Mesenchymal stem cell (in vitro differentiated cells and primary cell): ENCODE results near the gene LRP1B.

Experiments used
- DNase-seq: peaks from one replicate; pipeline ENCODE4 v3.0.0-alpha.2; 2013
- H2AFZ ChIP-seq: one replicate; pipeline ENCODE4 v1.6.1; 2013; ENCODE audit warnings: low read depth, mild to moderate bottlenecking, control low read depth, inconsistent platforms, low read length, moderate library complexity
- H2AK5ac ChIP-seq: 2 replicates; pipeline ENCODE4 v1.6.1; 2013; ENCODE audit warnings: low read length, moderate library complexity, mild to moderate bottlenecking, inconsistent platforms; ENCODE audit not compliant: severe bottlenecking
- H2BK120ac ChIP-seq: one replicate; pipeline ENCODE4 v1.6.1; 2013; ENCODE audit warnings: low read depth, mild to moderate bottlenecking, inconsistent platforms, low read length, moderate library complexity
- H2BK12ac ChIP-seq, 2 experiments: one replicate each; pipeline ENCODE4 v1.6.1; 2013; ENCODE audit warnings: inconsistent platforms in 2 of 2, low read length in 2 of 2, mild to moderate bottlenecking in 2 of 2, moderate library complexity in 2 of 2, control low read depth in 1 of 2
- H2BK15ac ChIP-seq: one replicate; pipeline ENCODE4 v1.6.1; 2013; ENCODE audit warnings: mild to moderate bottlenecking, low read depth, inconsistent platforms; ENCODE audit not compliant: poor library complexity, severe bottlenecking
- H2BK5ac ChIP-seq: 2 replicates; pipeline ENCODE4 v1.6.1; 2013; ENCODE audit warnings: low read depth, mild to moderate bottlenecking, low read length, control low read depth, inconsistent platforms; ENCODE audit not compliant: poor library complexity, severe bottlenecking
- H3K14ac ChIP-seq, 2 experiments: one replicate each; pipeline ENCODE4 v1.6.1; 2013; ENCODE audit warnings: inconsistent platforms in 2 of 2, low read length in 2 of 2, control low read depth in 1 of 2, mild to moderate bottlenecking in 1 of 2, moderate library complexity in 1 of 2
- H3K18ac ChIP-seq, 2 experiments: one replicate each; pipeline ENCODE4 v1.6.1; 2013; ENCODE audit warnings: inconsistent platforms in 2 of 2, low read length in 2 of 2, control low read depth in 1 of 2, low read depth in 1 of 2, mild to moderate bottlenecking in 1 of 2
- H3K23ac ChIP-seq, 2 experiments: one replicate each; pipeline ENCODE4 v1.6.1; 2013; ENCODE audit warnings: inconsistent platforms in 2 of 2, low read length in 2 of 2, mild to moderate bottlenecking in 2 of 2, moderate library complexity in 2 of 2, control low read depth in 1 of 2
- H3K27ac ChIP-seq: 2 replicates; pipeline ENCODE4 v1.5.1; 2013; ENCODE audit warnings: mild to moderate bottlenecking, moderate library complexity, low read length, control low read depth, inconsistent platforms; ENCODE audit not compliant: poor library complexity, severe bottlenecking
- H3K27me3 ChIP-seq, 2 experiments: 2 replicates each; pipeline versions ENCODE4 v1.6.1 to v1.7.0; 2013; ENCODE audit warnings: low read length in 2 of 2, mild to moderate bottlenecking in 2 of 2, moderate library complexity in 2 of 2, control low read depth in 1 of 2, inconsistent platforms in 1 of 2; ENCODE audit not compliant: control insufficient read depth in 1 of 2, insufficient read depth in 1 of 2
- H3K36me3 ChIP-seq, 2 experiments: 2 replicates each; pipeline versions ENCODE4 v1.6.1 to v1.7.0; 2013; ENCODE audit warnings: low read length in 2 of 2, control low read depth in 1 of 2, inconsistent platforms in 1 of 2, low read depth in 1 of 2, mild to moderate bottlenecking in 1 of 2; ENCODE audit not compliant: insufficient read depth in 2 of 2, control insufficient read depth in 1 of 2
- H3K4ac ChIP-seq, 2 experiments: one replicate each; pipeline ENCODE4 v1.6.1; 2013; ENCODE audit warnings: inconsistent platforms in 2 of 2, low read length in 2 of 2, mild to moderate bottlenecking in 2 of 2, moderate library complexity in 2 of 2, control low read depth in 1 of 2, low read depth in 1 of 2
- H3K4me1 ChIP-seq: 2 replicates; pipeline ENCODE4 v1.6.1; 2013; ENCODE audit warnings: low read depth, low read length, control low read depth; ENCODE audit not compliant: control insufficient read depth, insufficient read depth
- H3K4me2 ChIP-seq: 2 replicates; pipeline ENCODE4 v1.6.1; 2013; ENCODE audit warnings: low read length, mild to moderate bottlenecking, inconsistent platforms; ENCODE audit not compliant: poor library complexity, severe bottlenecking
- H3K4me3 ChIP-seq, 2 experiments: 2 replicates each; pipeline versions ENCODE4 v1.5.1 to v1.7.0; 2013; ENCODE audit warnings: low read length in 2 of 2, mild to moderate bottlenecking in 2 of 2, control low read depth in 1 of 2, low read depth in 1 of 2; ENCODE audit not compliant: insufficient read depth in 1 of 2
- H3K79me1 ChIP-seq: replicated peaks from 2 replicates; pipeline ENCODE4 v1.6.1; 2013; ENCODE audit warnings: mild to moderate bottlenecking, control low read depth, low read length, inconsistent platforms; ENCODE audit not compliant: poor library complexity, severe bottlenecking
- H3K9ac ChIP-seq: 2 replicates; pipeline ENCODE4 v1.7.0; 2013; ENCODE audit warnings: mild to moderate bottlenecking, low read length, moderate library complexity
- H3K9me3 ChIP-seq: 2 replicates; pipeline ENCODE4 v1.7.0; 2013; ENCODE audit warnings: mild to moderate bottlenecking, low read length; ENCODE audit not compliant: control insufficient read depth
- H4K8ac ChIP-seq: one replicate; pipeline ENCODE4 v1.6.1; 2013; ENCODE audit warnings: inconsistent platforms, mild to moderate bottlenecking, low read length, moderate library complexity
- H4K91ac ChIP-seq: one replicate; pipeline ENCODE4 v1.6.1; 2013; ENCODE audit warnings: mild to moderate bottlenecking, low read length, inconsistent platforms
- WGBS: methylation state at CpG from one replicate; pipeline ENCODE4 v1.1.7; 2013; ENCODE audit warnings: mixed read lengths; 5-methylcytosine and 5-hydroxymethylcytosine counted together

Gene LRP1B

GRCh38 chr2:141380008-141380979 is 750.5 kb downstream of the LRP1B start:
- Histone ChIP-seq H2BK15ac (no peak overlapping the region), H3K4me2 (no peak overlapping the region), H3K9ac (no peak overlapping the region), H2AK5ac (no peak overlapping the region), H4K8ac (no peak overlapping the region), H3K4me3 (no peak overlapping the region), H3K36me3 (no peaks in the 10 kb centered on the region), H3K14ac (no peak overlapping the region), H2AFZ (no peak overlapping the region), H3K4me1 (no peaks in the 10 kb centered on the region), H3K9me3 (peaks cover 28% of the 10 kb centered on the region), H3K27ac (no peak overlapping the region), H3K23ac (no peak overlapping the region), H3K27me3 (no peaks in the 10 kb centered on the region), H4K91ac (no peak overlapping the region), H2BK12ac (no peak overlapping the region), H2BK5ac (no peak overlapping the region), H2BK120ac (no peak overlapping the region), H3K18ac (no peak overlapping the region), H3K4ac (no peak overlapping the region), H3K79me1 (no peaks in the 10 kb centered on the region)
- WGBS = 75% methylated on average over 7 of the region's 7 CpGs
- peak; percentile 26 for DNase-seq

- Histone ChIP-seq H4K8ac (no peak overlapping the region), H2BK5ac (no peak overlapping the region), H2AK5ac (no peak overlapping the region), H3K27me3 (no peaks in the 10 kb centered on the region), H3K23ac (no peak overlapping the region), H3K9me3 (no peaks in the 10 kb centered on the region), H3K4me1 (no peaks in the 10 kb centered on the region), H3K4ac (no peak overlapping the region), H2BK12ac (no peak overlapping the region), H3K36me3 (no peaks in the 10 kb centered on the region), H3K27ac (no peak overlapping the region), H3K18ac (no peak overlapping the region), H3K79me1 (no peaks in the 10 kb centered on the region), H3K14ac (no peak overlapping the region), H3K4me3 (no peak overlapping the region), H2BK15ac (no peak overlapping the region), H4K91ac (no peak overlapping the region), H2AFZ (no peak overlapping the region), H3K4me2 (no peak overlapping the region), H2BK120ac (no peak overlapping the region), H3K9ac (no peak overlapping the region)
- DNase-seq = no peak
- WGBS = no CpG with 5 or more reads among the region's 1 CpG
These were observed 766.0 kb downstream of the LRP1B start for GRCh38 chr2:141364821-141365220.

- no peak overlapping the region for H3K4me2 ChIP-seq
- H3K9me3 ChIP-seq = no peaks in the 10 kb centered on the region
- no peak overlapping the region for H3K23ac ChIP-seq
- H3K4me3 ChIP-seq = no peak overlapping the region
- H2AK5ac ChIP-seq = no peak overlapping the region
- H3K27me3 ChIP-seq = no peaks in the 10 kb centered on the region
- H3K4me1 ChIP-seq = no peaks in the 10 kb centered on the region
- no peak overlapping the region for H3K14ac ChIP-seq
- no peaks in the 10 kb centered on the region for H3K36me3 ChIP-seq
- DNase-seq = no peak
- H3K18ac ChIP-seq = no peak overlapping the region
- H3K27ac ChIP-seq = no peak overlapping the region
- no peak overlapping the region for H2BK120ac ChIP-seq
- no peak overlapping the region for H2AFZ ChIP-seq
- no peak overlapping the region for H2BK12ac ChIP-seq
- H3K4ac ChIP-seq = no peak overlapping the region
- H3K9ac ChIP-seq = no peak overlapping the region
- H4K8ac ChIP-seq = no peak overlapping the region
- H2BK5ac ChIP-seq = no peak overlapping the region
- no peak overlapping the region for H4K91ac ChIP-seq
- no peaks in the 10 kb centered on the region for H3K79me1 ChIP-seq
- H2BK15ac ChIP-seq = no peak overlapping the region
- WGBS = 88% methylated on average over 4 of the region's 4 CpGs
These were observed 768.5 kb downstream of the LRP1B start for GRCh38 chr2:141362311-141362710.

GRCh38 chr2:141348481-141348880 is 782.3 kb downstream of the LRP1B start:
- Histone ChIP-seq H3K4ac (no peak overlapping the region), H3K79me1 (no peaks in the 10 kb centered on the region), H3K27me3 (no peaks in the 10 kb centered on the region), H2AFZ (no peak overlapping the region), H3K36me3 (no peaks in the 10 kb centered on the region), H3K4me2 (no peak overlapping the region), H3K4me1 (no peaks in the 10 kb centered on the region), H4K8ac (no peak overlapping the region), H3K9me3 (no peaks in the 10 kb centered on the region), H3K27ac (no peak overlapping the region), H3K14ac (no peak overlapping the region), H2BK12ac (no peak overlapping the region), H2BK120ac (no peak overlapping the region), H2BK15ac (no peak overlapping the region), H2AK5ac (no peak overlapping the region), H3K23ac (no peak overlapping the region), H4K91ac (no peak overlapping the region), H2BK5ac (no peak overlapping the region), H3K4me3 (no peak overlapping the region), H3K18ac (no peak overlapping the region), H3K9ac (no peak overlapping the region)
- WGBS = no CpG with 5 or more reads among the region's 1 CpG
- no peak for DNase-seq
